ENCODE results near the gene EIF3A.
A peak's percentile ranks its signal among the peaks of the same experiment; 100 is the strongest.

The EIF3A gene

GRCh38 chr10:119084896-119085295 is 4.3 kb upstream of the EIF3A start:
- no peaks in the 10 kb centered on the region for H4K20me1 ChIP-seq (ENCODE audit: insufficient read depth, low read length)
- H3K36me3 ChIP-seq (ENCODE audit: insufficient read depth, low read length): peaks cover under 1% of the 10 kb centered on the region; the same call in 1 of the 2 replicates
- H3K9me2 ChIP-seq (ENCODE audit: low read depth, low read length): no peaks in the 10 kb centered on the region
- H3K4me3 ChIP-seq (ENCODE audit: low read depth, low read length, poor library complexity, severe bottlenecking): no peak overlapping the region
- H3K9ac ChIP-seq (ENCODE audit: low read length): no peak overlapping the region
- no peaks in the 10 kb centered on the region for H3F3A ChIP-seq (ENCODE audit: insufficient read depth, low read length)
- TF ChIP-seq EZH2 (IDR thresholded peaks at IDR 0.05; ENCODE audit: borderline replicate concordance, low read length) (no peak), CTCF (IDR thresholded peaks at IDR 0.05; ENCODE audit: low read length) (no peak)
- peak overlapping the region; percentile 86 for H3K27ac ChIP-seq (ENCODE audit: low read depth, low read length, poor library complexity, severe bottlenecking)
- no peak overlapping the region for H2AFZ ChIP-seq (ENCODE audit: low read length)
- peaks cover 49% of the 10 kb centered on the region for H3K4me1 ChIP-seq (ENCODE audit: insufficient read depth, low read length, severe bottlenecking)
- H3K27me3 ChIP-seq (ENCODE audit: insufficient read depth, low read length): no peaks in the 10 kb centered on the region
- peaks cover 7% of the 10 kb centered on the region for H3K79me2 ChIP-seq (ENCODE audit: insufficient read depth, low read length)
- H3K9me3 ChIP-seq (ENCODE audit: low read length): no peaks in the 10 kb centered on the region
- no peak overlapping the region for H3K4me2 ChIP-seq (ENCODE audit: low read length)

GRCh38 chr10:119079599-119080520 is 757 bp downstream of the EIF3A start:
- H3K36me3 ChIP-seq (ENCODE audit: insufficient read depth, low read length): peaks cover 26% of the 10 kb centered on the region
- TF ChIP-seq CTCF (IDR thresholded peaks at IDR 0.05; ENCODE audit: low read length): no peak
- no peak for TF ChIP-seq EZH2 (IDR thresholded peaks at IDR 0.05; ENCODE audit: borderline replicate concordance, low read length)
- no peaks in the 10 kb centered on the region for H3K9me2 ChIP-seq (ENCODE audit: low read depth, low read length)
- peak overlapping the region; percentile 86 for H3K27ac ChIP-seq (ENCODE audit: low read depth, low read length, poor library complexity, severe bottlenecking)
- H4K20me1 ChIP-seq (ENCODE audit: insufficient read depth, low read length): no peaks in the 10 kb centered on the region
- no peaks in the 10 kb centered on the region for H3K9me3 ChIP-seq (ENCODE audit: low read length)
- peak overlapping the region; percentile 89 for H3K4me2 ChIP-seq (ENCODE audit: low read length)
- no peak overlapping the region for H2AFZ ChIP-seq (ENCODE audit: low read length)
- peak overlapping the region; percentile 98 for H3K9ac ChIP-seq (ENCODE audit: low read length)
- H3F3A ChIP-seq (ENCODE audit: insufficient read depth, low read length): no peaks in the 10 kb centered on the region
- H3K27me3 ChIP-seq (ENCODE audit: insufficient read depth, low read length): no peaks in the 10 kb centered on the region
- H3K79me2 ChIP-seq (ENCODE audit: insufficient read depth, low read length): peaks cover 57% of the 10 kb centered on the region
- H3K4me1 ChIP-seq (ENCODE audit: insufficient read depth, low read length, severe bottlenecking): peaks cover 45% of the 10 kb centered on the region
- peak overlapping the region; percentile 95 for H3K4me3 ChIP-seq (ENCODE audit: low read depth, low read length, poor library complexity, severe bottlenecking)

- Histone ChIP-seq H3K79me2 (ENCODE audit: insufficient read depth, low read length) (peaks cover 70% of the 10 kb centered on the region), H3K4me3 (ENCODE audit: low read depth, low read length, poor library complexity, severe bottlenecking) (peak overlapping the region; percentile 95)
These were observed 2.0 kb downstream of the EIF3A start for GRCh38 chr10:119078422-119079179.

More at GRCh38 chr10:119078422-119079179, 2.0 kb downstream of the EIF3A start:
- H3K9me2 ChIP-seq (ENCODE audit: low read depth, low read length): no peaks in the 10 kb centered on the region
- no peaks in the 10 kb centered on the region for H4K20me1 ChIP-seq (ENCODE audit: insufficient read depth, low read length)
- no peaks in the 10 kb centered on the region for H3K9me3 ChIP-seq (ENCODE audit: low read length)
- peak overlapping the region; percentile 98 for H3K9ac ChIP-seq (ENCODE audit: low read length)
- peak overlapping the region; percentile 11 for H3K27ac ChIP-seq (ENCODE audit: low read depth, low read length, poor library complexity, severe bottlenecking)
- H3K36me3 ChIP-seq (ENCODE audit: insufficient read depth, low read length): peaks cover 31% of the 10 kb centered on the region
- peaks cover 39% of the 10 kb centered on the region for H3K4me1 ChIP-seq (ENCODE audit: insufficient read depth, low read length, severe bottlenecking)
- TF ChIP-seq CTCF (IDR thresholded peaks at IDR 0.05; ENCODE audit: low read length) (no peak), EZH2 (IDR thresholded peaks at IDR 0.05; ENCODE audit: borderline replicate concordance, low read length) (no peak)
- H2AFZ ChIP-seq (ENCODE audit: low read length): no peak overlapping the region
- H3K4me2 ChIP-seq (ENCODE audit: low read length): peak overlapping the region; percentile 89
- H3F3A ChIP-seq (ENCODE audit: insufficient read depth, low read length): no peaks in the 10 kb centered on the region
- no peaks in the 10 kb centered on the region for H3K27me3 ChIP-seq (ENCODE audit: insufficient read depth, low read length)
